Neutrophil (primary cell): Measurements from ENCODE around the gene COL6A1.

Experiments used
- H3K27ac ChIP-seq: fragments of 200-600 bp; sonication (generic); 2 replicates; pipeline ENCODE4 v1.5.1; 2016; ENCODE audit warnings: mild to moderate bottlenecking, moderate library complexity
- H3K27me3 ChIP-seq: fragments of 200-600 bp; sonication (generic); 2 replicates; pipeline ENCODE4 v1.6.0; 2016; ENCODE audit warnings: mild to moderate bottlenecking
- H3K36me3 ChIP-seq: fragments of 200-600 bp; sonication (generic); 2 replicates; pipeline ENCODE4 v1.5.1; 2017
- H3K4me1 ChIP-seq, 2 experiments: fragments of 200-600 bp in 1 of 2; sonication (generic) in 1 of 2; 1 replicate in 1 of 2; 2 replicates in 1 of 2; pipeline versions ENCODE4 v1.5.1 to v1.6.1; 2013 to 2016; ENCODE audit warnings: low read depth in 1 of 2, low read length in 1 of 2, mild to moderate bottlenecking in 1 of 2, moderate library complexity in 1 of 2; ENCODE audit not compliant: control insufficient read depth in 1 of 2, insufficient read depth in 1 of 2
- H3K4me3 ChIP-seq, 2 experiments: fragments of 200-600 bp in 1 of 2; sonication (generic) in 1 of 2; 1 replicate in 1 of 2; 2 replicates in 1 of 2; pipeline ENCODE4 v1.5.1; 2013 to 2016; ENCODE audit warnings: low read depth in 1 of 2, low read length in 1 of 2, mild to moderate bottlenecking in 1 of 2, moderate library complexity in 1 of 2
- H3K9me3 ChIP-seq: fragments of 200-600 bp; sonication (generic); 2 replicates; pipeline ENCODE4 v1.5.1; 2016
- TF ChIP-seq, protein P1 (sequence below): fragments of 200-600 bp; sonication (generic); IDR thresholded peaks from 2 replicates; pipeline ENCODE4 v1.5.1; 2016; ENCODE audit warnings: antibody characterized with exemption

Gene COL6A1

DNA sequence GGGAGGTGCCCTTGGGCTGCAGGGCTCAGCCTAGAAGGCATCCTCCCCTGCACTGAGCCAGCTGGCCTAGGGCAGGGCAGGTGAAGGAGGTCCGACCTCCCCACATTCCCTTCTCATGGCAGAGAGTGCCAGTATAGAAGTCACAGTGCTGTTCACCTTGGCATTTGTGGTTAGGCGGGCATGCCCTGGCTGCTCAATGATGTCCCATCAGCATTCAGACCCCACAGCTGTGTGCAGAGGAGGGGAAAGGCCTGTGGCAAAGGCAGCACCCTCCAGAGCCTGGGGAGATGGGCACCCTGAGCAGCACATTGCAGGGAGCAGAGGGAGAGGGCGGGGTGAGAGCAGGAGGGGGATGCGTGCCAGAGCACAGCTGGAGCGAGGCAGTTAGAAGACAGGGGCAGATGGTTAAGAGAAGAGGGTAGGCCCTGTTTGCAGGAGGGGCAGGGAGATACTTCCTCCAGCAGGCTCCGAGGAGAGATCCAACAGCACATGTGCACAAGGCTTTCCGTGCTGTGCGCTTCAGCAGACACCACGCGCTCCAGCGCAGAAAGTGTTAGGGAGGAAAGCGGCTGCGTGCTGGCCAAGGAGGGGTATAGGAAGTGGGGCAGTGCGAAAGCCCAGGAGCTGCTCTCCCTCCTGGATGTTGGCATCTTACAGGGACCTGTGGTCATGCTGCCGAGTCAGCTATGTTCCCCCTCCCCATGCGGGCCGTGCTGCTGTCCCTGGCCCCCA lies 43.7 kb upstream of the COL6A1 start:
- Histone ChIP-seq H3K27me3 (no peaks in the 10 kb centered on the region), H3K27ac (no peak overlapping the region), H3K9me3 (no peaks in the 10 kb centered on the region), H3K36me3 (no peaks in the 10 kb centered on the region), H3K4me3 (no peak overlapping the region), H3K4me1 (no peaks in the 10 kb centered on the region)
- TF ChIP-seq, protein P1, sequence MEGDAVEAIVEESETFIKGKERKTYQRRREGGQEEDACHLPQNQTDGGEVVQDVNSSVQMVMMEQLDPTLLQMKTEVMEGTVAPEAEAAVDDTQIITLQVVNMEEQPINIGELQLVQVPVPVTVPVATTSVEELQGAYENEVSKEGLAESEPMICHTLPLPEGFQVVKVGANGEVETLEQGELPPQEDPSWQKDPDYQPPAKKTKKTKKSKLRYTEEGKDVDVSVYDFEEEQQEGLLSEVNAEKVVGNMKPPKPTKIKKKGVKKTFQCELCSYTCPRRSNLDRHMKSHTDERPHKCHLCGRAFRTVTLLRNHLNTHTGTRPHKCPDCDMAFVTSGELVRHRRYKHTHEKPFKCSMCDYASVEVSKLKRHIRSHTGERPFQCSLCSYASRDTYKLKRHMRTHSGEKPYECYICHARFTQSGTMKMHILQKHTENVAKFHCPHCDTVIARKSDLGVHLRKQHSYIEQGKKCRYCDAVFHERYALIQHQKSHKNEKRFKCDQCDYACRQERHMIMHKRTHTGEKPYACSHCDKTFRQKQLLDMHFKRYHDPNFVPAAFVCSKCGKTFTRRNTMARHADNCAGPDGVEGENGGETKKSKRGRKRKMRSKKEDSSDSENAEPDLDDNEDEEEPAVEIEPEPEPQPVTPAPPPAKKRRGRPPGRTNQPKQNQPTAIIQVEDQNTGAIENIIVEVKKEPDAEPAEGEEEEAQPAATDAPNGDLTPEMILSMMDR = no peak

DNA sequence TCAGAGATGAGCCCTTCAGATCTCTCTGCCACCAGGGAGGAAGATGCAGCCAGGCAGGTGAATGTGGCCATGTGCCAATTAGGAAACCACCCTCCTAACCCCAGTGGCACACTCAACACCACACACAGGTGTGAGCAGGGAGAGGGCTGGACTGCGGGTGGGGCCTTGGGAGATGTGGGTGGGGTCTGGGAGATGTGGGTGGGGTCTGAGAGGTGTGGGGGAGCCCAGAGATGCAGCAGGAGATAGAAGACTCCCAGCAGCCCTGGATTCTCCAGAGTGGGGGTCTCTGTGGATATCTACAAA lies 43.2 kb upstream of the COL6A1 start:
- Histone ChIP-seq H3K4me1 (no peaks in the 10 kb centered on the region), H3K4me3 (no peak overlapping the region), H3K27ac (no peak overlapping the region), H3K9me3 (no peaks in the 10 kb centered on the region), H3K27me3 (no peaks in the 10 kb centered on the region), H3K36me3 (no peaks in the 10 kb centered on the region)
- TF ChIP-seq, protein P1 = no peak

DNA sequence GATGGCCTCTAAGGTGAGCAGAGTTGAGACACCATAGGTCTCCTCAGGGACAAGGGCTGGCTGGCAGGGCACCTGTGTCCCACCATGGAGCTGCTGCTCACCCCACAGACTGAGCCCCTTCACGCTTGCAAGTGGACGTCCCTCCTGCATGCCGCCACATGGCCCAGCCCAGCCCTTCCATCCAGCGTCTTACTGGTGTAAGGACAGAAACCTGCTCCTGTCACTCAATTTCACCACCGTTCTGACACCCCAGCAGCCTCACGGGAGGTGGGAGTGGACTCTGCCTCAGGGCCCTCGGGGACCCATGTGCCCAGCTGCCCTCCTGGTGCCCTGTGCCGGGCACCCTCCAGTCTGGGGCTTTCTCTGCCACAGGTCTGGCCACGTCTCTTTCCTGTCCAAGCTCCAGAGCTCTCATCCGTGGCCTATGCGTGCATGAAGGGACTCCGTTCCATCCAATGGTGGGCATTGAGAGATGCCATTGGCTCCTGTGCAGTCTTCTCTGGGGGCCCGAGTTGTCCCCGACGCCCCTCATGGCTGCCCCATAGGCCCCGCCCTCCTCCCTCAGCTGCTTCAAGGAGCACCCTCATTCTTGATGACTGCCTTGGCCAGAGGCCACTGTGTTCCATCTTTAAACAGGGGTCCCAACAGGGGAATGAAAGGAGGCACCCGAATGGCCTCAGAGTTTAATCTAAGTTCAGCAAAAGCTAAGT lies 42.6 kb upstream of the COL6A1 start:
- TF ChIP-seq, protein P1 = no peak
- H3K27me3 ChIP-seq = no peaks in the 10 kb centered on the region
- H3K9me3 ChIP-seq = no peaks in the 10 kb centered on the region
- no peak overlapping the region for H3K4me3 ChIP-seq
- no peak overlapping the region for H3K27ac ChIP-seq
- no peaks in the 10 kb centered on the region for H3K36me3 ChIP-seq
- no peaks in the 10 kb centered on the region for H3K4me1 ChIP-seq

DNA sequence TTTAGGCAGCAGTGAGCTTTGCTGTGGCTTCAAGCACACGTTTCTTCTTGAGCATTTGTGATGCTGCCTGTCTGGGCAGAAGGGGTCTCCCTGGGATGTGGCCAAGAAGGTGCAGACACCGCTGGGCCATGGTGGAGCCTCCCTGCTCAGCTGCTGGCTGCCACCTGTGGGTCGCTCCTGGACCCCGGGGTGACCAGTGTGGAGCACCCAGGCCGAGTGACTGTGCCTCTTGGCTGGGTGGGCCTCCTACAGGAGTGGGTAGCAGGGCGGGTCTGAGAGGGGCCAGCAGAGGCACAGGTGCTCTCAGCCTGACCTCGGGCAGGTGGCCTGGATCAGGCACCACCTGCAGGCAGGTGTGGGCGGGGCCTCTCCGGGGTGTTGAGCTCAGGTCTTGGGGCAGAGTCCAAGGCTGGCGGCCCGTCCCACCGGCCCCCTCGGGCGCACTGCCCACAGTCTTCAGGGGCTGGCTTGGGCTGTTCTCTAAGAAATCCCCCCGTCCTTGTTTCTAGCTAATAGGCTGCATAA lies 42.0 kb upstream of the COL6A1 start:
- H3K4me3 ChIP-seq = no peak overlapping the region
- TF ChIP-seq, protein P1 = no peak
- no peaks in the 10 kb centered on the region for H3K9me3 ChIP-seq
- H3K27ac ChIP-seq = no peak overlapping the region
- H3K27me3 ChIP-seq = no peaks in the 10 kb centered on the region
- no peaks in the 10 kb centered on the region for H3K4me1 ChIP-seq
- H3K36me3 ChIP-seq = no peaks in the 10 kb centered on the region

DNA sequence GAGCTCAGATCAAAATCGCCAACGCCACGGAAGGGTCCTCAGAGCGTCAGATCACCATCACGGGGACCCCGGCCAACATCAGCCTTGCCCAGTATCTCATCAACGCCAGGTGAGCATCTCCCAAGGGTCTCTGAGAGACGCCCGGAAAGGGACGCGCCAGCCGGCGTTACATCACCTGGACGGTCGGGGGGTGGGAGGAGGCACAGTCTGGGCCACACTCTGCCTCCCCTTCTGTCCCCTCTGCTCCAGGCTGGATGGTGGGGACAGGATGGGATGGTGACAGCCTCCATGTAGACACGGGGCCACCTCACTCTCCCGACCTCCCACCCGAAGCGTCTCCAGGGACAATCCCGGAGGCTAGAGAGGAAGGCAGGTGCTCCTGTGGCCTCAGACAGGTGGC lies 41.5 kb upstream of the COL6A1 start:
- H3K4me1 ChIP-seq = no peaks in the 10 kb centered on the region
- no peaks in the 10 kb centered on the region for H3K36me3 ChIP-seq
- no peak overlapping the region for H3K27ac ChIP-seq
- no peak overlapping the region for H3K4me3 ChIP-seq
- no peaks in the 10 kb centered on the region for H3K27me3 ChIP-seq
- TF ChIP-seq, protein P1 = no peak
- H3K9me3 ChIP-seq = no peaks in the 10 kb centered on the region
